ENCODE data around the gene ZNF28. TPM values are rescaled to one million over a fixed set of nuclear protein-coding genes. Genes with fewer than 3 reads are reported as not detected.
A peak's percentile ranks its signal among the peaks of the same experiment; 100 is the strongest.
"Not testable (repeated sequence)": the region's sequence is repeated elsewhere in the genome, so short reads cannot be mapped to it uniquely, and the experiment has no call there.

Gene ZNF28
- total RNA-seq (2014; rRNA removed; shearing (Covaris generic)), result 10.5 and 12.0 TPM in 2 replicates

GRCh38 chr19:52821204-52821960, at the start of gene ZNF28:
ZNF28 (minus strand) TSS chr19:52821633; CDS start chr19:52817958, 3,675 bp downstream.
- DNase-seq (ENCODE audit: low spot score), result peak; percentile 11

- DNase-seq (ENCODE audit: low spot score), result not testable (repeated sequence)
These were observed 46.6 kb upstream of the ZNF28 start for GRCh38 chr19:52868031-52868430.

GRCh38 chr19:52857378-52858191, 36.2 kb upstream of the ZNF28 start, which contains the start of gene ZNF468:
ZNF468 (minus strand) TSS chr19:52857619; CDS start chr19:52854272, 3,347 bp downstream.
- peak; percentile 31 for DNase-seq (ENCODE audit: low spot score)

GRCh38 chr19:52856540-52857377, 35.3 kb upstream of the ZNF28 start:
- DNase-seq (ENCODE audit: low spot score), result not testable (repeated sequence)

DNA sequence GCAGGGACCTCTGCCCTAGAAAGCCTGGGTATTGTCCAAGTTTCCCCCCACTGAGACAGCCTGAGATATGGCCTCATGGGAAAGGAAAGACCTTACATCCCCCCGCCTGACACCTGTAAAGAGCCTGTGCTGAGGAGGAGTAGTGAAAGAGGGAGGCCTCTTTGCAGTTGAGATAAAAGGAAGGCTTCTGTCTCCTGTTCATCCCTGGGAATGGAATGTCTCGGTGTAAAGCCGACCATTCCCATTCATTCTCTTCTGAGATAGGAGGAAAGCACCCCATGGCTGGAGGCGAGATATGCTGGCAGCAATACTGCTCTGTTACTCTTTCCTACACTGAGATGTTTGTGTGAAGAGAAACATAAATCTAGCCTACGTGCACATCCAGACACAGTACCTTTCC, 25.9 kb upstream of the ZNF28 start:
- DNase-seq (ENCODE audit: low spot score), result not testable (repeated sequence)

DNA sequence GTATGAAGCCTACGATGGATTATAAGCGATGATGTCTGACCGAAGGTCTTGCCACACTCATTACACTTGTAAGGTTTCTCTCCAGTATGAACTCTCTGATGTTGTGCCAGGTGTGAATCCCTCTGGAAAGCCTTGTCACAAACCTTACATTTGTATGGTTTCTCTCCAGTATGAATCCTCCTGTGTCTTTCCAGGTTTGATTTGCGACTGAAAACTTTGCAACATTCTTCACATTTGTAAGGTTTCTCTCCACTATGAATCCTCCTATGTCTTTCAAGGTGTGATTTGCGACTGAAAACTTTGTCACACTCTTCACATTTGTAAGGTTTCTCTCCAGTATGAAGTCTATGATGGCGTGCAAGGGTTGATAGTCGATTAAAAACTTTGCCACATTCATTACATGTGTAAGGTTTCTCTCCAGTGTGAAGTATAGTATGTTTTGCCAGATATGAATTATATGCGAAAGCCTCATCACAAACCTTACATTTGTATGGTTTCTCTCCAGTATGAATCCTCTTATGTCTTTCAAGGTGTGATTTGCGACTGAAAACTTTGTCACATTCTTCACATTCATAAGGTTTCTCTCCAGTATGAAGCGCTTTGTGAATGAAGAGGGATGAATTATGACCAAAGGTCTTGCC, 19.5 kb upstream of the ZNF28 start:
- not testable (repeated sequence) for DNase-seq (ENCODE audit: low spot score)

GRCh38 chr19:52834289-52834688, 12.9 kb upstream of the ZNF28 start:
- DNase-seq (ENCODE audit: low spot score), result not testable (repeated sequence)

GRCh38 chr19:52833541-52833940, 12.1 kb upstream of the ZNF28 start:
- DNase-seq (ENCODE audit: low spot score), result not testable (repeated sequence)

- not testable (repeated sequence) for DNase-seq (ENCODE audit: low spot score)
These were observed 8.4 kb upstream of the ZNF28 start for GRCh38 chr19:52829866-52830265.

- no peak for DNase-seq (ENCODE audit: low spot score)
These were observed 4.3 kb upstream of the ZNF28 start for GRCh38 chr19:52825765-52826164.

DNA sequence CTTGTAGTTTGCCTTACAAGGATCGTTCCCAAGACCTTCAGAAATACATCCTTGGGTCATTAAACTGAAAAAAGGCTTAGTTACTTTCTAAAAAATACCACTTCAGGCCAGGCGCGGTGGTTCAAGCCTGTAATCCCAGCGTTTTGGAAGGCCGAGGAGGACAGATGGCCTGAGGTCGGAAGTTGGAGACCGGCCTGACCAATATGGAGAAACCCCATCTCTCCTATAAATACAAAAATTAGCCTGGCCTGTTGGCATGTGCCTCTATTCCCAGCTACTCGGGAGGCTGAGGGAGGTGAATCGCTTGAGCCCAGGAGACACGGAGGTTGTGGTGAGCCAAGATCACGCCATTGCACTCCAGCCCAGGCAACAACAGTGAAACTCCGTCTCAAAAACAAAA, 2.2 kb upstream of the ZNF28 start:
- DNase-seq (ENCODE audit: low spot score), result no peak

- DNase-seq (ENCODE audit: low spot score), result not testable (repeated sequence)
These were observed 795 bp downstream of the ZNF28 start for GRCh38 chr19:52820472-52821203.

GRCh38 chr19:52809801-52810200, 11.6 kb downstream of the ZNF28 start:
- no peak for DNase-seq (ENCODE audit: low spot score)

DNA sequence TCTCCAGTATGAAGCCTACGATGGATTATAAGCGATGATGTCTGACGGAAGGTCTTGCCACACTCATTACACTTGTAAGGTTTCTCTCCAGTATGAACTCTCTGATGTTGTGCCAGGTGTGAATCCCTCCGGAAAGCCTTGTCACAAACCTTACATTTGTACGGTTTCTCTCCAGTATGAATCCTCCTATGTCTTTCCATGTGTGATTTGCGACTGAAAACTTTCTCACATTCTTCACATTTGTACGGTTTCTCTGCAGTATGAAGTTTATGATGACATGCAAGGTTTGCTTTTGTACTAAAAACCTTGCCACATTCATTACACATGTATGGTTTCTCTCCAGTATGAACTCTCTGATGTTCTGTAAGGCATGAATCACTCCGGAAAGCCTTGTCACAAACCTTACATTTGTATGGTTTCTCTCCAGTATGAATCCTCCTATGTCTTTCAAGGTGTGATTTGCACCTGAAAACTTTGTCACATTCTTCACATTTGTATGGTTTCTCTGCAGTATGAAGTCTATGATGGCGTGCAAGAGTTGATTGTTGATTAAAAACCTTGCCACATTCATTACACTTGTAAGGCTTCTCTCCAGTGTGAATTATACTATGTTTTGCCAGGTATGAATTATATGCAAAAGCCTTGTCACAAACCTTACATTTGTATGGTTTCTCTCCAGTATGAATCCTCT, 21.3 kb downstream of the ZNF28 start:
- not testable (repeated sequence) for DNase-seq (ENCODE audit: low spot score)

- DNase-seq (ENCODE audit: low spot score), result no peak
These were observed 32.0 kb downstream of the ZNF28 start for GRCh38 chr19:52789440-52789839.

GRCh38 chr19:52786464-52787354, 34.7 kb downstream of the ZNF28 start, which contains the start of gene ZNF600:
ZNF600 (minus strand) TSS chr19:52786791; CDS start chr19:52778888, 7,903 bp downstream.
- not testable (repeated sequence) for DNase-seq (ENCODE audit: low spot score)

DNA sequence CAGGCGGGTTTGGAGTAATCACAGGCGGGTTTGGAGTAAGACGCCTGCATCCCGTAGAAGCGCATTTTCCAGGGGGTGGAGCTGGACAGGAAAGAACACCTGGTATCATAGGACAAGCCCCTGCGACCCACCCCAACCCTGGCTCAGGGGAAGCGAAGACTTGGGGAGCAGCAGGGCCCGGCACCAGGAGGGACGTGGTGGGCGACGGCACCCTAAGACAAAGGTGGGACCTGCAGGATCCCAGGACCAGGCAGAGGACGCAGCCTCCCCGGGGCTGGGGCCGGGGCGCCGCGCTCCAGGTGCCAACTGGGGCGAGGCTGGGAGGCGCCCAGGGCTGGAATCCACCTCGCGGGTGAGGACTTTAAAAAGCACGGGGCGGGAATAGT, 35.4 kb downstream of the ZNF28 start:
- no peak for DNase-seq (ENCODE audit: low spot score)

DNA sequence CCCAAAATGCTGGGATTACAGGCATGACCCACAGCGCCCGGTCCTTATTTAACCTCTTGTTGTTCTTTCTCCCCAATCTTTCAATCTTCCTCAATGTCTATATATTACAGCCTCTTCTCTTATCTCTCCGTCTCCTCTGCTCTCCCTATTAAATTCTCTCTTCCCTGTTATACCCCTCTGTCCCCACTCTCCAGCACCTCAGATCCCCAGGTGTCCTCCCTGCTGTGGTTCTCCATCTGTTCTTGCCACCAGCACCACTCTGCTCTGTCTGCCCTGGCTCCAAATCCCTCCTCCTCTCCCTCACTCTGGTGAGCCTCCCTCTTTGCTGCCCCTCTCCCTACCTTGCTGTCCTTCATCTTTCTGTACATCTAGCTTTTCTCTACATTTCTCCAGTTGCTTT, 35.9 kb downstream of the ZNF28 start:
- DNase-seq (ENCODE audit: low spot score), result no peak

GRCh38 chr19:52782864-52783263, 38.6 kb downstream of the ZNF28 start:
- DNase-seq (ENCODE audit: low spot score), result not testable (repeated sequence)

All from A172 (cell line).